ENCODE results near the gene KLK7. TPM values are rescaled to one million over a fixed set of nuclear protein-coding genes. Genes with fewer than 3 reads are reported as not detected.

Gene KLK7
- total RNA-seq = not detected
- long read RNA-seq = 0 reads

- intact Hi-C loops (cut with DNase I, micrococcal nuclease) = no loop called here
- ATAC-seq = no peak
- no peak for DNase-seq
Measured at GRCh38 chr19:50983625-50984292, at the start of gene KLK7. Gene KLK7, minus strand, starts transcription at chr19:50983917. Its CDS starts 1,518 bp downstream, at chr19:50982399.

GRCh38 chr19:51031880-51032225 is 48.1 kb upstream of the KLK7 start:
- intact Hi-C loops (cut with DNase I, micrococcal nuclease) = no loop called here
- no peak for ATAC-seq
- no peak for DNase-seq

- ATAC-seq = no peak
- intact Hi-C loops (cut with DNase I, micrococcal nuclease) = no loop called here
- no peak for DNase-seq
Measured at GRCh38 chr19:51031220-51031879, 47.6 kb upstream of the KLK7 start.

- ATAC-seq (no peak), DNase-seq (no peak)
- intact Hi-C loops (cut with DNase I, micrococcal nuclease) = no loop called here
Measured at GRCh38 chr19:51030631-51031030, 46.9 kb upstream of the KLK7 start.

GRCh38 chr19:51029718-51030117 is 46.0 kb upstream of the KLK7 start:
- ATAC-seq (no peak), DNase-seq (no peak)
- intact Hi-C loops (cut with DNase I, micrococcal nuclease) = no loop called here

- no peak for DNase-seq
- no peak for ATAC-seq
- intact Hi-C loops (cut with DNase I, micrococcal nuclease) = no loop called here
Measured at GRCh38 chr19:51027873-51028272, 44.2 kb upstream of the KLK7 start.

- DNase-seq (no peak), ATAC-seq (no peak)
- intact Hi-C loops (cut with DNase I, micrococcal nuclease) = no loop called here
Measured at GRCh38 chr19:51027126-51027806, 43.5 kb upstream of the KLK7 start.

GRCh38 chr19:51026554-51026831 is 42.8 kb upstream of the KLK7 start, which contains the start of gene KLK11:
Gene KLK11, minus strand, starts transcription at chr19:51026616. Its CDS starts 985 bp downstream, at chr19:51025631.
- intact Hi-C loops (cut with DNase I, micrococcal nuclease) = no loop called here
- DNase-seq (no peak), ATAC-seq (peak; percentile 37)

GRCh38 chr19:51025809-51026553 is 42.3 kb upstream of the KLK7 start:
- ATAC-seq (no peak), DNase-seq (no peak)
- intact Hi-C loops (cut with DNase I, micrococcal nuclease) = no loop called here

- intact Hi-C loops (cut with DNase I, micrococcal nuclease) = no loop called here
- ATAC-seq = no peak
- no peak for DNase-seq
Measured at GRCh38 chr19:51025401-51025800, 41.7 kb upstream of the KLK7 start.

GRCh38 chr19:51024924-51025323 is 41.2 kb upstream of the KLK7 start:
- intact Hi-C loops (cut with DNase I, micrococcal nuclease) = no loop called here
- no peak for ATAC-seq

GRCh38 chr19:51023946-51024345 is 40.2 kb upstream of the KLK7 start:
- intact Hi-C loops (cut with DNase I, micrococcal nuclease) = no loop called here
- ATAC-seq (no peak), DNase-seq (no peak)

More at GRCh38 chr19:51024924-51025323, 41.2 kb upstream of the KLK7 start:
- DNase-seq = no peak

GRCh38 chr19:51022526-51022925 is 38.8 kb upstream of the KLK7 start:
- ATAC-seq (no peak), DNase-seq (no peak)
- intact Hi-C loops (cut with DNase I, micrococcal nuclease) = no loop called here

GRCh38 chr19:51020988-51021651 is 37.4 kb upstream of the KLK7 start:
- no peak for DNase-seq
- peak; percentile 53 for ATAC-seq
- intact Hi-C loops (cut with DNase I, micrococcal nuclease) = no loop called here

GRCh38 chr19:51019544-51019925 is 35.8 kb upstream of the KLK7 start, which contains the start of gene KLK10:
Gene KLK10, minus strand, starts transcription at chr19:51019709. Its CDS starts 579 bp downstream, at chr19:51019130.
- intact Hi-C loops (cut with DNase I, micrococcal nuclease) = no loop called here
- DNase-seq (no peak), ATAC-seq (no peak)

- DNase-seq (no peak), ATAC-seq (no peak)
- intact Hi-C loops (cut with DNase I, micrococcal nuclease) = no loop called here
Measured at GRCh38 chr19:51018745-51019543, 35.2 kb upstream of the KLK7 start.

- intact Hi-C loops (cut with DNase I, micrococcal nuclease) = no loop called here
- DNase-seq (peak in 1 of 2 donors; percentile 56), ATAC-seq (peak; percentile 71)
Measured at GRCh38 chr19:51016798-51017683, 33.3 kb upstream of the KLK7 start.

Measured in left colon (tissue), 2 donors.